Measurements from ENCODE around the gene C9. TPM values are rescaled to one million over a fixed set of nuclear protein-coding genes. Genes with fewer than 3 reads are reported as not detected.

C9 gene
- total and polyA plus RNA-seq, 5 donors, result 0.70 TPM; not detected in 4

DNA sequence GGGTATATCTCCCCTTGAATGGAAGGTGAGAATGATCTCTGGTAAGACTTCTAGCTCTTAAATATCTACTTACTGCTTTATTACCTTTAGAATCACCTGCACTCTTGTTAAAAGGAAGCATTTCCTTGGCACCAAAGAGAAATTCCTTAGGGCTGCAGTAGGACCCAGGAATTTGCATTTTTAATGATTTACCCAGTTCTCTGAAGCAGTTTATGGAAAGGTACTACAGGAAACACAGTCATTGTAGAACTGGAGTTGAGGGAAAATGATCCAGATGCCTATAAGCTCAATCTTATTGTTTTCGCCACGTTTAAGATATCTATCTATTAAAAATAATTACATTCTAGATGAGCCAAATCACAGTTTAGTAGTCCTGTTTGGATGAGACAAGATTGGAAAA is 9.5 kb upstream of the C9 start:
- Histone ChIP-seq H3K27me3 (ENCODE audit: control insufficient read depth, insufficient read depth) (no peaks in the 10 kb centered on the region), H3K4me3 (ENCODE audit: low read length) (no peak overlapping the region), H3K27ac (ENCODE audit: low read length) (no peak overlapping the region), H3K9me3 (ENCODE audit: control insufficient read depth, low read length) (no peaks in the 10 kb centered on the region), H3K4me1 (ENCODE audit: control insufficient read depth, insufficient read depth, low read length) (no peaks in the 10 kb centered on the region)
- no peak for DNase-seq
- intact Hi-C loops (cut with DNase I), result no loop called here
- 87% methylated on average over 2 of the region's 2 CpGs for WGBS
- no peak for ATAC-seq

GRCh38 chr5:39371367-39371635 is 7.0 kb upstream of the C9 start:
- Histone ChIP-seq H3K4me3 (ENCODE audit: low read length) (no peak overlapping the region), H3K9me3 (ENCODE audit: control insufficient read depth, low read length) (no peaks in the 10 kb centered on the region), H3K27me3 (ENCODE audit: control insufficient read depth, insufficient read depth) (no peaks in the 10 kb centered on the region), H3K4me1 (ENCODE audit: control insufficient read depth, insufficient read depth, low read length) (no peaks in the 10 kb centered on the region), H3K27ac (ENCODE audit: low read length) (no peak overlapping the region)
- DNase-seq, result no peak
- 50% methylated on average over 3 of the region's 3 CpGs for WGBS
- intact Hi-C loops (cut with DNase I), result no loop called here
- no peak for ATAC-seq

DNA sequence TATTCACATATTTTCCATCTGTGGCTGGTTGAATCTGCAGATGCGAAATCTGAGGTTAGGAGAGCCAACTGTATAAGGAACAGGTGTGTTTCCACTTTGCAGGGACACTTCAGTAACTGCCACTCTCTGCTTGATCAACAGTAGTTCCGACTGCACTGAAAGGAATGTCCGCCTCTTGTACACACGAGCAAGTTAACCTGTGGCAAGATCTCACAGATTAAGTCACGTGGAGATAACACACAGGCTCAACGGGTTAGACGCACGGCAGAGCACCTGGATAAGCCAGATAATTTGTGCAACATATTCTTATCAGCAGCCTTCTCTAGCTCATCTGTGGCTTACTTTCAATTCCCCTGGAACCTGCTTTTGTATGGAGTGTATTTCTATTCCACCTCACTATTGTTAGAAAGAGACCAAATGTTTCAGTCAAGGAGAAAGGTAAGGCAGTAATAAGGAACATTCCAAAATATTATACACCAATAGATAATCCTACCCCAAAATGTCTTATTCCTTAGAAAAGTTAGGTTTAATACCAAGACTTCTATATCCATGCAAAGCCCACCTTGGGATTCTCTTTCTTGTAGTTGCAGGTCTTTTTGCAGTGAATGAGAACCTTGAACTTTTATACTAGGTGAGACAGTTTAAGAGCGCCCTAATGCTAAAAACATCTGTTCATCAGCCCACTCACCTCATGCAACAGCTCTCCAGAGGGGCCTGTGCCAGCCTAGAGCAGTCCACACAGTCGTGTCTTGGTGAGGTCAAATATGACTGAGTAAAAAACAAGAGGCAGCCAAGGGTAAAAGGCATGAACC is 6.5 kb upstream of the C9 start:
- Histone ChIP-seq H3K9me3 (ENCODE audit: control insufficient read depth, low read length) (no peaks in the 10 kb centered on the region), H3K27ac (ENCODE audit: low read length) (no peak overlapping the region), H3K4me1 (ENCODE audit: control insufficient read depth, insufficient read depth, low read length) (no peaks in the 10 kb centered on the region), H3K4me3 (ENCODE audit: low read length) (no peak overlapping the region), H3K27me3 (ENCODE audit: control insufficient read depth, insufficient read depth) (no peaks in the 10 kb centered on the region)
- 73% methylated on average over 10 of the region's 10 CpGs for WGBS
- no peak for ATAC-seq
- intact Hi-C loops (cut with DNase I), result no loop called here
- no peak for DNase-seq

DNA sequence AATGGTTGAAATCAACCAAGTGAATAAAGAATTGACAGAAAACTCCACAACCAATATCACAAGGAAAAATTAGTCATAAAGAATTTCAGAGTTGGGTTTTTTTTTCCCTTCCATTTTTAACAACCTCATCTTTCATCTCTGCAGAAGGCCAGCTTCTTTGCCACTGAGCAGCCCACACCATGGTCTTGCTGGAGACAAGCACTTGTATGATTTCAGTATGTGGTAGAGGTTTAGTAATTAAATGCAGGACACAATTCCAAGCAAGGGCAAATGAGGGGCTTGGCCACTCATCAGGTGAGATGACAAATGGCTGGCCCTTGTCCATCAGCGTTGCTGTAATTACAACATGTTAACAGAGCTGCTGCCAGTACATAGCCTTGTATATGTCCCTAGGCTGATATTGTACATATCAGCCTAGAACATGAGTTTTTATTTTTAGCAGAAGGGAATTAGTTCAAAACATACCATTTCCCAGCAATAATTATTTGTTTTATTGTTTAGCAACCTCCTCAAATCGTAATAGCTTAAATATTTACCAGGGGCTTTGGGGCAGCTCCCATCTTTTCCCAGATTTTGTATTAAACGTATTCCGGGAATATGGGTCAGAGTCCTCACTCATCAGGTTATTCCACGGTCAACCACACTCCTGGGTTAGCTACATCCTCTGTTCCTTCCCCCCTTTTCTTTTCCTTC is 5.0 kb upstream of the C9 start:
- ATAC-seq (no peak), DNase-seq (no peak)
- H3K9me3 ChIP-seq (ENCODE audit: control insufficient read depth, low read length), result no peaks in the 10 kb centered on the region
- H3K27me3 ChIP-seq (ENCODE audit: control insufficient read depth, insufficient read depth), result no peaks in the 10 kb centered on the region
- 82% methylated on average over 5 of the region's 5 CpGs for WGBS
- H3K4me3 ChIP-seq (ENCODE audit: low read length), result no peak overlapping the region
- no peaks in the 10 kb centered on the region for H3K4me1 ChIP-seq (ENCODE audit: control insufficient read depth, insufficient read depth, low read length)
- intact Hi-C loops (cut with DNase I), result no loop called here
- no peak overlapping the region for H3K27ac ChIP-seq (ENCODE audit: low read length)

DNA sequence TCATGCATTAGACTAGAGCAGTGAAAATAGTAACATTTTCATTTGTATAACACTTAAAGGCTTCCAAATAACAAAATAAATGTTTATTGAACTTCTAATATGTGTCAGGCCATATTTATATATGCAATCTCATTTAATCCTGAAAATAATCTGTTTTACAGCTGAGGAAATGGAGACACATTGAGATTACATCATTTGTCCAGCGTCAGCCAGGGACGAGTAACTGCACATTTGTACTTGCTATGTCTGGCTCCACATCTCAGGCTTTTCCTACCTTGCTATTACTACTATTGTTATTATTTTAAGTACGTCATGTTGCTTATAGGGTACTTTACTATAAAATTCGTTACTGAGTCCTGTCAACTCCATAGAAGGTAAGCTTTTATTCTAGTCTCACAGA is 3.8 kb upstream of the C9 start:
- Histone ChIP-seq H3K9me3 (ENCODE audit: control insufficient read depth, low read length) (no peaks in the 10 kb centered on the region), H3K27ac (ENCODE audit: low read length) (no peak overlapping the region), H3K4me1 (ENCODE audit: control insufficient read depth, insufficient read depth, low read length) (no peaks in the 10 kb centered on the region), H3K4me3 (ENCODE audit: low read length) (no peak overlapping the region), H3K27me3 (ENCODE audit: control insufficient read depth, insufficient read depth) (no peaks in the 10 kb centered on the region)
- WGBS, result 47% methylated on average over 4 of the region's 4 CpGs
- no peak for DNase-seq
- no peak for ATAC-seq
- intact Hi-C loops (cut with DNase I), result no loop called here

GRCh38 chr5:39367711-39368110 is 3.4 kb upstream of the C9 start:
- intact Hi-C loops (cut with DNase I), result no loop called here
- Histone ChIP-seq H3K4me1 (ENCODE audit: control insufficient read depth, insufficient read depth, low read length) (no peaks in the 10 kb centered on the region), H3K27ac (ENCODE audit: low read length) (no peak overlapping the region), H3K4me3 (ENCODE audit: low read length) (no peak overlapping the region), H3K27me3 (ENCODE audit: control insufficient read depth, insufficient read depth) (no peaks in the 10 kb centered on the region), H3K9me3 (ENCODE audit: control insufficient read depth, low read length) (no peaks in the 10 kb centered on the region)
- WGBS, result 68% methylated on average over 3 of the region's 3 CpGs
- ATAC-seq (no peak), DNase-seq (no peak)

- H3K4me3 ChIP-seq (ENCODE audit: low read length), result no peak overlapping the region
- no peaks in the 10 kb centered on the region for H3K27me3 ChIP-seq (ENCODE audit: control insufficient read depth, insufficient read depth)
- WGBS, result 84% methylated on average over 4 of the region's 4 CpGs
- H3K9me3 ChIP-seq (ENCODE audit: control insufficient read depth, low read length), result no peaks in the 10 kb centered on the region
- ATAC-seq (no peak), DNase-seq (no peak)
- no peak overlapping the region for H3K27ac ChIP-seq (ENCODE audit: low read length)
- no peaks in the 10 kb centered on the region for H3K4me1 ChIP-seq (ENCODE audit: control insufficient read depth, insufficient read depth, low read length)
- intact Hi-C loops (cut with DNase I), result no loop called here
These were observed 1.1 kb downstream of the C9 start for GRCh38 chr5:39363217-39363616.

DNA sequence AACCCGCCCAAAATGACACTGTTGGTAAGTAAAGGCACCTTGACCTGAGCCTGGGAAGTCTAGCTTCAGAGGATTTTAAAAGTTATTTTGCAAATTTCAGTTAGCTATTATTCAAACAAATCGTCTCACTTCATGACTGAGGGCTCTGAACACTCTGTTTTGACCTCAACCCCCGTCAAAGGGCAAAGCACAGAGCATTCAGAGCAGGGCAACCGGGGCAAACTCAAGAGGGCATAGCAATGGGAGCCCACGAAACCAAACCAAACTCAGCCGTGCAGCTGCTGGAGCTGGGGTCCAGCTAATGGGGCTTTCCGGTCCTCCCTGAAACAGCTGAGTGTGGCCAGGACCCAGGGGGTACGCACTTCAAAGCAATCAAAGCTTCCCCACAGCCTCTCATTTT is 1.6 kb downstream of the C9 start:
- no peak overlapping the region for H3K4me3 ChIP-seq (ENCODE audit: low read length)
- 93% methylated on average over 8 of the region's 8 CpGs for WGBS
- intact Hi-C loops (cut with DNase I), result no loop called here
- H3K27me3 ChIP-seq (ENCODE audit: control insufficient read depth, insufficient read depth), result no peaks in the 10 kb centered on the region
- ATAC-seq (no peak), DNase-seq (no peak)
- no peaks in the 10 kb centered on the region for H3K4me1 ChIP-seq (ENCODE audit: control insufficient read depth, insufficient read depth, low read length)
- peaks cover 2% of the 10 kb centered on the region for H3K9me3 ChIP-seq (ENCODE audit: control insufficient read depth, low read length)
- H3K27ac ChIP-seq (ENCODE audit: low read length), result no peak overlapping the region

DNA sequence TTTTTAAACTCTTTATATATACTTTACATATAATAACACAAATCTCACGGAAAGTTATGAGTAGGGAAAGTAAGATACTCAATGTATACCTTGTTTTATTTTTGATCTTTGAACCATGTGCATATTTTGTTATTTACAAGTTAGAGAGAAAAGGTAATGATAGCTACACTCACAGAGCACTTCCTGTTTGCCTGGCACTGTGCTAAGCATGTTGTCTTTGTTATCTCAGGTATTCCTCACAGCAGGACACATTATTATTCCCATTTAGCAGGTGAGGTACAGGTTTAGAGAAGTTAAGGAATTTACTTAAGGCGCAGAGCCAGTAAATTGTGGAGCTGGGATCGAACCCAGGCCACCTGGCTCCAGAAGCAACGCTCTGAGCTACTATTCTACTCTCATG is 3.0 kb downstream of the C9 start:
- intact Hi-C loops (cut with DNase I), result no loop called here
- ATAC-seq (no peak), DNase-seq (no peak)
- Histone ChIP-seq H3K27ac (ENCODE audit: low read length) (no peak overlapping the region), H3K27me3 (ENCODE audit: control insufficient read depth, insufficient read depth) (no peaks in the 10 kb centered on the region), H3K4me1 (ENCODE audit: control insufficient read depth, insufficient read depth, low read length) (no peaks in the 10 kb centered on the region), H3K4me3 (ENCODE audit: low read length) (no peak overlapping the region), H3K9me3 (ENCODE audit: control insufficient read depth, low read length) (peaks cover 2% of the 10 kb centered on the region)
- 92% methylated on average over 4 of the region's 4 CpGs for WGBS

- Histone ChIP-seq H3K4me1 (ENCODE audit: control insufficient read depth, insufficient read depth, low read length) (no peaks in the 10 kb centered on the region), H3K9me3 (ENCODE audit: control insufficient read depth, low read length) (peaks cover 2% of the 10 kb centered on the region), H3K27me3 (ENCODE audit: control insufficient read depth, insufficient read depth) (no peaks in the 10 kb centered on the region), H3K4me3 (ENCODE audit: low read length) (no peak overlapping the region), H3K27ac (ENCODE audit: low read length) (no peak overlapping the region)
- DNase-seq (no peak), ATAC-seq (no peak)
- 78% methylated on average over 5 of the region's 5 CpGs for WGBS
- intact Hi-C loops (cut with DNase I), result no loop called here
These were observed 3.7 kb downstream of the C9 start for GRCh38 chr5:39360471-39361111.

DNA sequence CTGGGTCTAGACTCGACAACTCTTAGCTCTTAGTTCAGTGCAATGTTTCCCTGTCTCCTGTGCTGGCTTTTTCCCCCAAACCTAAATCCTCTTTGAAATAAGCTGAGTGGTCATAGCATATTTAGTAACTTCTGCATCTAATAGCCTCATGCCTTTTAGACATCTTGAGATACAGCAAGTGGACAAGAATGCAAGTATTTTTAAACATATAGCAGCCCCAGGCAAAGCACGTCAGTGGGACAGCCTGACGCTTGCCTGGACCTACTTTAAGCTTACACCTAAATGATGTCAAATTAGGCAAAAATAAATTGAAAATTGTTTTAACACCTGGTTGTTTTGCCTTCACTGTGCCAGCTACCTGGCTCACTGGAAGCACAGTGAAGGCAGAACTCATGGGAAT is 8.0 kb downstream of the C9 start:
- no peaks in the 10 kb centered on the region for H3K4me1 ChIP-seq (ENCODE audit: control insufficient read depth, insufficient read depth, low read length)
- intact Hi-C loops (cut with DNase I), result no loop called here
- no peak for ATAC-seq

More for the DNA sequence above, 8.0 kb downstream of the C9 start:
- Histone ChIP-seq H3K27ac (ENCODE audit: low read length) (no peak overlapping the region), H3K27me3 (ENCODE audit: control insufficient read depth, insufficient read depth) (no peaks in the 10 kb centered on the region), H3K9me3 (ENCODE audit: control insufficient read depth, low read length) (peaks cover 4% of the 10 kb centered on the region), H3K4me3 (ENCODE audit: low read length) (no peak overlapping the region)
- 93% methylated on average over 3 of the region's 3 CpGs for WGBS
- DNase-seq, result no peak

Data from right cardiac atrium (tissue), 5 donors.